HG02973 (cell line): ENCODE measurements around the gene NFATC2.
"Not testable (repeated sequence)": the region's sequence is repeated elsewhere in the genome, so short reads cannot be mapped to it uniquely, and the experiment has no call there.

Experiments used
- ATAC-seq: cut with Tn5 transposase; IDR thresholded peaks from one replicate; pipeline ENCODE4 v1.9.1; 2021; ENCODE audit warnings: moderate library complexity; ENCODE audit not compliant: unreplicated experiment

NFATC2 gene

GRCh38 chr20:51541189-51542032 lies 1.1 kb downstream of the NFATC2 start:
- peak; percentile 41 for ATAC-seq

- ATAC-seq, result no peak
These were observed 1.9 kb downstream of the NFATC2 start for GRCh38 chr20:51540580-51540979.

- not testable (repeated sequence) for ATAC-seq
These were observed 2.4 kb downstream of the NFATC2 start for GRCh38 chr20:51540074-51540473.

- ATAC-seq, result no peak
These were observed 6.1 kb downstream of the NFATC2 start for GRCh38 chr20:51536116-51537069.

GRCh38 chr20:51535674-51536073 lies 6.8 kb downstream of the NFATC2 start:
- ATAC-seq, result no peak

GRCh38 chr20:51535075-51535386 lies 7.5 kb downstream of the NFATC2 start:
- ATAC-seq, result no peak

GRCh38 chr20:51533291-51534172 lies 9.0 kb downstream of the NFATC2 start:
- no peak for ATAC-seq

GRCh38 chr20:51532577-51533191 lies 9.8 kb downstream of the NFATC2 start:
- ATAC-seq, result no peak

- no peak for ATAC-seq
These were observed 10.6 kb downstream of the NFATC2 start for GRCh38 chr20:51531712-51532456.

GRCh38 chr20:51531141-51531710 lies 11.3 kb downstream of the NFATC2 start:
- peak; percentile 49 for ATAC-seq

- ATAC-seq, result no peak
These were observed 12.8 kb downstream of the NFATC2 start for GRCh38 chr20:51529758-51530157.

GRCh38 chr20:51529081-51529681 lies 13.3 kb downstream of the NFATC2 start:
- ATAC-seq, result no peak

GRCh38 chr20:51528263-51529027 lies 14.1 kb downstream of the NFATC2 start:
- ATAC-seq, result no peak

GRCh38 chr20:51526754-51527153 lies 15.8 kb downstream of the NFATC2 start:
- ATAC-seq, result no peak

GRCh38 chr20:51526106-51526470 lies 16.4 kb downstream of the NFATC2 start:
- no peak for ATAC-seq

GRCh38 chr20:51525241-51526105 lies 17.0 kb downstream of the NFATC2 start:
- ATAC-seq, result no peak

- no peak for ATAC-seq
These were observed 19.1 kb downstream of the NFATC2 start for GRCh38 chr20:51523276-51524013.
